Neural progenitor cell (in vitro differentiated cells): ENCODE results near the gene ZNF536.

Experiments used
- EZH2 ChIP-seq: fragments of 200-600 bp; sonication (generic); IDR thresholded peaks from 2 replicates; pipeline ENCODE4 v1.6.1; 2017; ENCODE audit warnings: antibody characterized with exemption, mild to moderate bottlenecking, moderate library complexity
- EZH2phosphoT487 ChIP-seq: fragments of 200-600 bp; sonication (generic); IDR thresholded peaks from 2 replicates; pipeline ENCODE4 v1.6.1; 2017; ENCODE audit warnings: antibody characterized with exemption
- TF ChIP-seq, protein P1 (sequence below): fragments of 200-600 bp; sonication (generic); IDR thresholded peaks from 2 replicates; pipeline ENCODE4 v1.5.1; 2017; ENCODE audit warnings: antibody characterized with exemption, mild to moderate bottlenecking

DNA sequence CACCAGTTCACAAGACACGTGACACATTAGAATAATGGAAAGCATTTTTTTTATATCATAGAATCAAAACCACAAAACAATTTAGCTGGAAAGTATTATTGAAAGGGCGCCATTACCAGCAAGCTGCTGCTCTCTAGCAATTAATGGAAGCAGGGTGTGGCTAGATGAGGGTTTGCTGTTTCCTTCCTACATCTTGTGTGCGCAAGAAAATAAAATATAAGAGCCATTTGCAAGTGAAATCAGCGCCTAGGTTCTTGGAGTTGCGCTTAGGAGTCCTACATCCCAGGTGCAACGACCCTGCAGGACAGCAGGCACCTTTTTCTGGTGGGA lies 140.9 kb downstream of the ZNF536 start:
- TF ChIP-seq, protein P1, sequence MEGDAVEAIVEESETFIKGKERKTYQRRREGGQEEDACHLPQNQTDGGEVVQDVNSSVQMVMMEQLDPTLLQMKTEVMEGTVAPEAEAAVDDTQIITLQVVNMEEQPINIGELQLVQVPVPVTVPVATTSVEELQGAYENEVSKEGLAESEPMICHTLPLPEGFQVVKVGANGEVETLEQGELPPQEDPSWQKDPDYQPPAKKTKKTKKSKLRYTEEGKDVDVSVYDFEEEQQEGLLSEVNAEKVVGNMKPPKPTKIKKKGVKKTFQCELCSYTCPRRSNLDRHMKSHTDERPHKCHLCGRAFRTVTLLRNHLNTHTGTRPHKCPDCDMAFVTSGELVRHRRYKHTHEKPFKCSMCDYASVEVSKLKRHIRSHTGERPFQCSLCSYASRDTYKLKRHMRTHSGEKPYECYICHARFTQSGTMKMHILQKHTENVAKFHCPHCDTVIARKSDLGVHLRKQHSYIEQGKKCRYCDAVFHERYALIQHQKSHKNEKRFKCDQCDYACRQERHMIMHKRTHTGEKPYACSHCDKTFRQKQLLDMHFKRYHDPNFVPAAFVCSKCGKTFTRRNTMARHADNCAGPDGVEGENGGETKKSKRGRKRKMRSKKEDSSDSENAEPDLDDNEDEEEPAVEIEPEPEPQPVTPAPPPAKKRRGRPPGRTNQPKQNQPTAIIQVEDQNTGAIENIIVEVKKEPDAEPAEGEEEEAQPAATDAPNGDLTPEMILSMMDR: no peak
- TF ChIP-seq EZH2: no peak
- TF ChIP-seq EZH2phosphoT487: no peak
